H1 (cell line): ENCODE measurements around the gene KBTBD13. TPM values are rescaled to one million over a fixed set of nuclear protein-coding genes. Genes with fewer than 3 reads are reported as not detected.

Source experiments
- CREB1 ChIP-seq: IDR thresholded peaks from 2 replicates; pipeline ENCODE4 v1.6.1; 2012; ENCODE audit warnings: inconsistent platforms
- SP1 ChIP-seq: IDR thresholded peaks from 2 replicates; pipeline ENCODE4 v1.6.1; 2011; ENCODE audit warnings: low read depth, low read length
- polyA plus RNA-seq, 7 experiments: library from polyadenylated mRNA; depleted of rRNA in 3 of 7; stranded (reverse) in 5 of 7; unstranded in 2 of 7; fragments of >200 nt in 5 of 7; fragments of 200-250 nt in 2 of 7; gene quantifications; 1 replicate in 5 of 7; 2 replicates in 1 of 7; 4 replicates in 1 of 7; pipeline versions ENCODE4 v1.2.1 to v1.2.3, GENCODE V29; 2011 to 2013; ENCODE audit warnings: missing spikeins in 2 of 7, mixed read lengths in 2 of 7
- total RNA-seq: library from RNA; stranded (reverse); fragmentation: NEBNext Ultra II Directional; extraction: Animal tissue kit (Norgen Biotek cat#: 25700); gene quantifications from 2 replicates; pipeline ENCODE4 v1.2.1, GENCODE V29; 2021
- TF ChIP-seq, protein P1 (sequence below): fragments of 300-600 bp; sonication (generic); IDR thresholded peaks from 2 replicates; pipeline ENCODE4 v1.7.1; 2012; ENCODE audit warnings: low read length, moderate library complexity, mild to moderate bottlenecking, inconsistent platforms; ENCODE audit not compliant: insufficient replicate concordance

The KBTBD13 gene
- total and polyA plus RNA-seq, 2 of the 8 experiments (the other 6 are each of a cell fraction or from before 2014, with no cell fraction given) = not detected

DNA sequence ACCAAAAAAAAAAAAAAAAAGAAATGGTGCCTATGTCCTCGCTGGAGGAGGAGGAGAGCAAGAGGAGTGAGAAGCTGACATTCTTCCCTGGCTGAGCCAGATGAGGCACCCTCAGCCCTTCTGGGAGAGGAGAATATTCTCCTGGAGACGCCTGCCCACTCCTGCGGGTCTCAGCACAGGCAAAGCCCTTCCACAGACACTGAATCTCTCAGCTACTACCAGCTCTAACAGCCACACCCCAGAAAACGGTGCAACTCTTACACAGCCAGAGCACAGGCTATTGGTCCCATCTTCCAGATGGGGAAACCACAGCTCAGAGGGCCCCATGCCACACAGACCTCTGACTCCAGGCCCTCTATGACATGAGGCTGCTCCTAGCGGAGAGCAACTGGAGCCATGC is 14.5 kb upstream of the KBTBD13 start (continued):
- TF ChIP-seq, protein P1, sequence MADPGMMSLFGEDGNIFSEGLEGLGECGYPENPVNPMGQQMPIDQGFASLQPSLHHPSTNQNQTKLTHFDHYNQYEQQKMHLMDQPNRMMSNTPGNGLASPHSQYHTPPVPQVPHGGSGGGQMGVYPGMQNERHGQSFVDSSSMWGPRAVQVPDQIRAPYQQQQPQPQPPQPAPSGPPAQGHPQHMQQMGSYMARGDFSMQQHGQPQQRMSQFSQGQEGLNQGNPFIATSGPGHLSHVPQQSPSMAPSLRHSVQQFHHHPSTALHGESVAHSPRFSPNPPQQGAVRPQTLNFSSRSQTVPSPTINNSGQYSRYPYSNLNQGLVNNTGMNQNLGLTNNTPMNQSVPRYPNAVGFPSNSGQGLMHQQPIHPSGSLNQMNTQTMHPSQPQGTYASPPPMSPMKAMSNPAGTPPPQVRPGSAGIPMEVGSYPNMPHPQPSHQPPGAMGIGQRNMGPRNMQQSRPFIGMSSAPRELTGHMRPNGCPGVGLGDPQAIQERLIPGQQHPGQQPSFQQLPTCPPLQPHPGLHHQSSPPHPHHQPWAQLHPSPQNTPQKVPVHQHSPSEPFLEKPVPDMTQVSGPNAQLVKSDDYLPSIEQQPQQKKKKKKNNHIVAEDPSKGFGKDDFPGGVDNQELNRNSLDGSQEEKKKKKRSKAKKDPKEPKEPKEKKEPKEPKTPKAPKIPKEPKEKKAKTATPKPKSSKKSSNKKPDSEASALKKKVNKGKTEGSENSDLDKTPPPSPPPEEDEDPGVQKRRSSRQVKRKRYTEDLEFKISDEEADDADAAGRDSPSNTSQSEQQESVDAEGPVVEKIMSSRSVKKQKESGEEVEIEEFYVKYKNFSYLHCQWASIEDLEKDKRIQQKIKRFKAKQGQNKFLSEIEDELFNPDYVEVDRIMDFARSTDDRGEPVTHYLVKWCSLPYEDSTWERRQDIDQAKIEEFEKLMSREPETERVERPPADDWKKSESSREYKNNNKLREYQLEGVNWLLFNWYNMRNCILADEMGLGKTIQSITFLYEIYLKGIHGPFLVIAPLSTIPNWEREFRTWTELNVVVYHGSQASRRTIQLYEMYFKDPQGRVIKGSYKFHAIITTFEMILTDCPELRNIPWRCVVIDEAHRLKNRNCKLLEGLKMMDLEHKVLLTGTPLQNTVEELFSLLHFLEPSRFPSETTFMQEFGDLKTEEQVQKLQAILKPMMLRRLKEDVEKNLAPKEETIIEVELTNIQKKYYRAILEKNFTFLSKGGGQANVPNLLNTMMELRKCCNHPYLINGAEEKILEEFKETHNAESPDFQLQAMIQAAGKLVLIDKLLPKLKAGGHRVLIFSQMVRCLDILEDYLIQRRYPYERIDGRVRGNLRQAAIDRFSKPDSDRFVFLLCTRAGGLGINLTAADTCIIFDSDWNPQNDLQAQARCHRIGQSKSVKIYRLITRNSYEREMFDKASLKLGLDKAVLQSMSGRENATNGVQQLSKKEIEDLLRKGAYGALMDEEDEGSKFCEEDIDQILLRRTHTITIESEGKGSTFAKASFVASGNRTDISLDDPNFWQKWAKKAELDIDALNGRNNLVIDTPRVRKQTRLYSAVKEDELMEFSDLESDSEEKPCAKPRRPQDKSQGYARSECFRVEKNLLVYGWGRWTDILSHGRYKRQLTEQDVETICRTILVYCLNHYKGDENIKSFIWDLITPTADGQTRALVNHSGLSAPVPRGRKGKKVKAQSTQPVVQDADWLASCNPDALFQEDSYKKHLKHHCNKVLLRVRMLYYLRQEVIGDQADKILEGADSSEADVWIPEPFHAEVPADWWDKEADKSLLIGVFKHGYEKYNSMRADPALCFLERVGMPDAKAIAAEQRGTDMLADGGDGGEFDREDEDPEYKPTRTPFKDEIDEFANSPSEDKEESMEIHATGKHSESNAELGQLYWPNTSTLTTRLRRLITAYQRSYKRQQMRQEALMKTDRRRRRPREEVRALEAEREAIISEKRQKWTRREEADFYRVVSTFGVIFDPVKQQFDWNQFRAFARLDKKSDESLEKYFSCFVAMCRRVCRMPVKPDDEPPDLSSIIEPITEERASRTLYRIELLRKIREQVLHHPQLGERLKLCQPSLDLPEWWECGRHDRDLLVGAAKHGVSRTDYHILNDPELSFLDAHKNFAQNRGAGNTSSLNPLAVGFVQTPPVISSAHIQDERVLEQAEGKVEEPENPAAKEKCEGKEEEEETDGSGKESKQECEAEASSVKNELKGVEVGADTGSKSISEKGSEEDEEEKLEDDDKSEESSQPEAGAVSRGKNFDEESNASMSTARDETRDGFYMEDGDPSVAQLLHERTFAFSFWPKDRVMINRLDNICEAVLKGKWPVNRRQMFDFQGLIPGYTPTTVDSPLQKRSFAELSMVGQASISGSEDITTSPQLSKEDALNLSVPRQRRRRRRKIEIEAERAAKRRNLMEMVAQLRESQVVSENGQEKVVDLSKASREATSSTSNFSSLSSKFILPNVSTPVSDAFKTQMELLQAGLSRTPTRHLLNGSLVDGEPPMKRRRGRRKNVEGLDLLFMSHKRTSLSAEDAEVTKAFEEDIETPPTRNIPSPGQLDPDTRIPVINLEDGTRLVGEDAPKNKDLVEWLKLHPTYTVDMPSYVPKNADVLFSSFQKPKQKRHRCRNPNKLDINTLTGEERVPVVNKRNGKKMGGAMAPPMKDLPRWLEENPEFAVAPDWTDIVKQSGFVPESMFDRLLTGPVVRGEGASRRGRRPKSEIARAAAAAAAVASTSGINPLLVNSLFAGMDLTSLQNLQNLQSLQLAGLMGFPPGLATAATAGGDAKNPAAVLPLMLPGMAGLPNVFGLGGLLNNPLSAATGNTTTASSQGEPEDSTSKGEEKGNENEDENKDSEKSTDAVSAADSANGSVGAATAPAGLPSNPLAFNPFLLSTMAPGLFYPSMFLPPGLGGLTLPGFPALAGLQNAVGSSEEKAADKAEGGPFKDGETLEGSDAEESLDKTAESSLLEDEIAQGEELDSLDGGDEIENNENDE = no peak
- TF ChIP-seq CREB1 = no peak
- no peak for TF ChIP-seq SP1
